ENCODE measurements around the gene EBP. TPM values are rescaled to one million over a fixed set of nuclear protein-coding genes. Genes with fewer than 3 reads are reported as not detected.

EBP gene
- total and polyA plus RNA-seq, 2 donors (not counting 1 experiment from before 2014, with no cell fraction given) = 61.0 to 93.5 TPM

GRCh38 chrX:48507246-48507645, 14.4 kb upstream of the EBP start:
- TF ChIP-seq EZH2 (IDR thresholded peaks at IDR 0.05; ENCODE audit: low read length, missing control alignments) (no peak), CTCF (conservative IDR thresholded peaks at IDR 0.05 in 1 of 2, IDR thresholded peaks at IDR 0.05 in 1 of 2; ENCODE audit: low read depth in 1 of 2, low read length in 2 of 2) (no peak)
- Histone ChIP-seq H3K79me2 (ENCODE audit: control insufficient read depth, insufficient read depth, low read length) (no peaks in the 10 kb centered on the region), H3K9ac (ENCODE audit: insufficient read depth, low read length) (no peak overlapping the region), H3K4me1 (ENCODE audit: control insufficient read depth, extremely low read depth, insufficient read depth, low read length) (no peaks in the 10 kb centered on the region), H3K27ac (ENCODE audit: insufficient read depth, low read length) (no peak overlapping the region), H3K4me2 (ENCODE audit: extremely low read depth, insufficient read depth, low read length) (no peak overlapping the region), H3K27me3 (ENCODE audit: control insufficient read depth, insufficient read depth, low read length) (no peaks in the 10 kb centered on the region), H3K9me3 (ENCODE audit: control insufficient read depth, insufficient read depth, low read depth, low read length) (no peaks in the 10 kb centered on the region), H2AFZ (ENCODE audit: low read length) (no peak overlapping the region), H4K20me1 (ENCODE audit: control insufficient read depth, extremely low read depth, insufficient read depth, low read length) (no peaks in the 10 kb centered on the region), H3K36me3 (ENCODE audit: control insufficient read depth, insufficient read depth, low read length) (no peaks in the 10 kb centered on the region), H3K4me3 (replicated peaks in 1 of 4; ENCODE audit: control extremely low read depth in 1 of 4, insufficient read depth in 1 of 4, low read depth in 3 of 4, low read length in 4 of 4) (no peak overlapping the region)
- DNase-seq (ENCODE audit: low read depth in 2 of 2) = no peak

GRCh38 chrX:48508400-48509244, 13.0 kb upstream of the EBP start, which contains the start of gene PORCN:
PORCN (plus strand) TSS chrX:48508992; CDS start chrX:48509821, 829 bp downstream.
- Histone ChIP-seq H3K9me3 (ENCODE audit: control insufficient read depth, insufficient read depth, low read depth, low read length) (no peaks in the 10 kb centered on the region), H3K9ac (ENCODE audit: insufficient read depth, low read length) (peak within 1 kb of the TSS; percentile 75), H3K4me2 (ENCODE audit: extremely low read depth, insufficient read depth, low read length) (peak within 1 kb of the TSS; percentile 87), H3K36me3 (ENCODE audit: control insufficient read depth, insufficient read depth, low read length) (no peaks in the 10 kb centered on the region), H3K27ac (ENCODE audit: insufficient read depth, low read length) (peak within 1 kb of the TSS; percentile 39), H3K4me1 (ENCODE audit: control insufficient read depth, extremely low read depth, insufficient read depth, low read length) (no peaks in the 10 kb centered on the region), H4K20me1 (ENCODE audit: control insufficient read depth, extremely low read depth, insufficient read depth, low read length) (no peaks in the 10 kb centered on the region), H3K4me3 (replicated peaks in 1 of 4; ENCODE audit: control extremely low read depth in 1 of 4, insufficient read depth in 1 of 4, low read depth in 3 of 4, low read length in 4 of 4) (peak within 1 kb of the TSS; percentile 59 to 81 (median 70)), H3K79me2 (ENCODE audit: control insufficient read depth, insufficient read depth, low read length) (no peaks in the 10 kb centered on the region), H3K27me3 (ENCODE audit: control insufficient read depth, insufficient read depth, low read length) (no peaks in the 10 kb centered on the region), H2AFZ (ENCODE audit: low read length) (peak within 1 kb of the TSS; percentile 86)
- DNase-seq (ENCODE audit: low read depth in 2 of 2) = peak; percentile 53 to 56
- no peak for TF ChIP-seq EZH2 (IDR thresholded peaks at IDR 0.05; ENCODE audit: low read length, missing control alignments)
- TF ChIP-seq CTCF (conservative IDR thresholded peaks at IDR 0.05 in 1 of 2, IDR thresholded peaks at IDR 0.05 in 1 of 2; ENCODE audit: low read depth in 1 of 2, low read length in 2 of 2) = no peak

GRCh38 chrX:48509245-48509590, 12.4 kb upstream of the EBP start:
- Histone ChIP-seq H3K9me3 (ENCODE audit: control insufficient read depth, insufficient read depth, low read depth, low read length) (no peaks in the 10 kb centered on the region), H4K20me1 (ENCODE audit: control insufficient read depth, extremely low read depth, insufficient read depth, low read length) (no peaks in the 10 kb centered on the region), H3K79me2 (ENCODE audit: control insufficient read depth, insufficient read depth, low read length) (no peaks in the 10 kb centered on the region), H3K4me1 (ENCODE audit: control insufficient read depth, extremely low read depth, insufficient read depth, low read length) (no peaks in the 10 kb centered on the region), H3K4me3 (replicated peaks in 1 of 4; ENCODE audit: control extremely low read depth in 1 of 4, insufficient read depth in 1 of 4, low read depth in 3 of 4, low read length in 4 of 4) (peak overlapping the region; percentile 59 to 74 (median 67)), H2AFZ (ENCODE audit: low read length) (peak overlapping the region; percentile 86), H3K4me2 (ENCODE audit: extremely low read depth, insufficient read depth, low read length) (peak overlapping the region; percentile 87), H3K27me3 (ENCODE audit: control insufficient read depth, insufficient read depth, low read length) (no peaks in the 10 kb centered on the region), H3K9ac (ENCODE audit: insufficient read depth, low read length) (peak overlapping the region; percentile 75), H3K27ac (ENCODE audit: insufficient read depth, low read length) (peak overlapping the region; percentile 38), H3K36me3 (ENCODE audit: control insufficient read depth, insufficient read depth, low read length) (no peaks in the 10 kb centered on the region)
- no peak for DNase-seq (ENCODE audit: low read depth in 2 of 2)
- TF ChIP-seq EZH2 (IDR thresholded peaks at IDR 0.05; ENCODE audit: low read length, missing control alignments) (no peak), CTCF (conservative IDR thresholded peaks at IDR 0.05 in 1 of 2, IDR thresholded peaks at IDR 0.05 in 1 of 2; ENCODE audit: low read depth in 1 of 2, low read length in 2 of 2) (no peak)

Data from fibroblast of lung (primary cell).